Keratinocyte (primary cell): Measurements from ENCODE around the gene SMARCA1. TPM values are rescaled to one million over a fixed set of nuclear protein-coding genes. Genes with fewer than 3 reads are reported as not detected.

Experiments
- DNase-seq: peaks from one replicate; pipeline ENCODE4 v3.0.0-alpha.2; 2011; ENCODE audit warnings: low read depth, missing footprints, low spot score
- FAIRE-seq: peaks from 2 replicates; lab custom pipeline; 2011; peaks lifted over from hg19 to GRCh38; lab: Jason Lieb, UNC
- H2AFZ ChIP-seq: 2 replicates; pipeline ENCODE4 v1.6.0; 2012; ENCODE audit warnings: low read length, control low read depth, inconsistent platforms; ENCODE audit not compliant: control insufficient read depth
- H3K27ac ChIP-seq: 2 replicates; pipeline ENCODE4 v1.5.1; 2011; ENCODE audit warnings: low read length; ENCODE audit not compliant: control insufficient read depth, insufficient read depth
- H3K27me3 ChIP-seq: 3 replicates; pipeline ENCODE4 v1.6.0; 2011; ENCODE audit warnings: low read length; ENCODE audit not compliant: control insufficient read depth, insufficient read depth; ENCODE audit errors: extremely low read depth
- H3K36me3 ChIP-seq, 2 experiments: 2 replicates in 1 of 2; 3 replicates in 1 of 2; pipeline ENCODE4 v1.5.1; 2011; ENCODE audit warnings: low read length in 2 of 2, mild to moderate bottlenecking in 1 of 2; ENCODE audit not compliant: control insufficient read depth in 2 of 2, insufficient read depth in 2 of 2; ENCODE audit errors: extremely low read depth in 1 of 2
- H3K4me1 ChIP-seq: 3 replicates; pipeline ENCODE4 v1.5.1; 2011; ENCODE audit warnings: low read length; ENCODE audit not compliant: control insufficient read depth, insufficient read depth; ENCODE audit errors: extremely low read depth
- H3K4me2 ChIP-seq: 3 replicates; pipeline ENCODE4 v1.6.0; 2011; ENCODE audit warnings: low read depth, low read length; ENCODE audit not compliant: control insufficient read depth, insufficient read depth; ENCODE audit errors: extremely low read depth
- H3K4me3 ChIP-seq, 3 experiments: fragments of 200-600 bp in 1 of 3; sonication (generic) in 1 of 3; 2 replicates in 2 of 3; 3 replicates in 1 of 3; pipeline ENCODE4 v1.5.1; 2011 to 2016; ENCODE audit warnings: low read length in 3 of 3, mild to moderate bottlenecking in 3 of 3, control low read depth in 2 of 3, inconsistent platforms in 1 of 3, low read depth in 1 of 3, mixed read lengths in 1 of 3, mixed run types in 1 of 3, moderate library complexity in 1 of 3; ENCODE audit not compliant: control insufficient read depth in 2 of 3, insufficient read depth in 2 of 3; ENCODE audit errors: extremely low read depth in 1 of 3
- H3K79me2 ChIP-seq: 2 replicates; pipeline ENCODE4 v1.6.0; 2012; ENCODE audit warnings: low read length; ENCODE audit not compliant: control insufficient read depth, insufficient read depth
- H3K9ac ChIP-seq: 3 replicates; pipeline ENCODE4 v1.6.0; 2011; ENCODE audit warnings: low read length; ENCODE audit not compliant: control insufficient read depth, insufficient read depth; ENCODE audit errors: extremely low read depth
- H3K9me1 ChIP-seq: 3 replicates; pipeline ENCODE4 v1.6.0; 2011; ENCODE audit warnings: low read length; ENCODE audit not compliant: control insufficient read depth, insufficient read depth; ENCODE audit errors: extremely low read depth
- H3K9me3 ChIP-seq: 2 replicates; pipeline ENCODE4 v1.5.1; 2012; ENCODE audit warnings: low read depth, low read length; ENCODE audit not compliant: control insufficient read depth
- H4K20me1 ChIP-seq: 3 replicates; pipeline ENCODE4 v1.6.0; 2011; ENCODE audit warnings: low read length; ENCODE audit not compliant: control insufficient read depth, insufficient read depth; ENCODE audit errors: extremely low read depth
- EZH2 ChIP-seq: IDR thresholded peaks from one replicate; pipeline ENCODE4 v1.6.1; 2012; ENCODE audit warnings: inconsistent platforms, mild to moderate bottlenecking, low read length, moderate library complexity
- dilution Hi-C: fragments of 300-500 bp; cut with MboI; formaldehyde crosslinking; loops from one replicate; pipeline ENCODE4 v1.7.0; 2020; ENCODE audit warnings: low sequenced_read_pairs; ENCODE audit not compliant: extremely low pct_ligation_motif_present
- polyA plus RNA-seq, 5 experiments: library from polyadenylated mRNA; depleted of rRNA in 3 of 5; stranded (reverse) in 3 of 5; stranded (forward) in 1 of 5; unstranded in 1 of 5; fragments of >200 nt; gene quantifications; 1 replicate in 1 of 5; 2 replicates in 3 of 5; 3 replicates in 1 of 5; pipeline versions ENCODE4 v1.2.1 to v1.2.3, GENCODE V29; 2011 to 2012; ENCODE audit warnings: missing spikeins in 2 of 5, low read depth in 1 of 5, low replicate concordance in 1 of 5
- TF ChIP-seq, protein P1 (sequence below), 3 experiments: IDR thresholded peaks in 1 of 3; conservative IDR thresholded peaks in 1 of 3; optimal IDR thresholded peaks in 1 of 3; 2 replicates in 2 of 3; 3 replicates in 1 of 3; pipeline versions ENCODE3 to v1.5.1; 2011; ENCODE audit warnings: low read length in 3 of 3, mild to moderate bottlenecking in 3 of 3, moderate library complexity in 2 of 3, control low read depth in 1 of 3, inconsistent platforms in 1 of 3; ENCODE audit not compliant: insufficient read depth in 2 of 3; ENCODE audit errors: extremely low read depth in 1 of 3

Gene SMARCA1
- polyA plus RNA-seq, 1 donor (not counting 4 experiments of a cell fraction or from before 2014, with no cell fraction given), result 21.6 TPM

DNA sequence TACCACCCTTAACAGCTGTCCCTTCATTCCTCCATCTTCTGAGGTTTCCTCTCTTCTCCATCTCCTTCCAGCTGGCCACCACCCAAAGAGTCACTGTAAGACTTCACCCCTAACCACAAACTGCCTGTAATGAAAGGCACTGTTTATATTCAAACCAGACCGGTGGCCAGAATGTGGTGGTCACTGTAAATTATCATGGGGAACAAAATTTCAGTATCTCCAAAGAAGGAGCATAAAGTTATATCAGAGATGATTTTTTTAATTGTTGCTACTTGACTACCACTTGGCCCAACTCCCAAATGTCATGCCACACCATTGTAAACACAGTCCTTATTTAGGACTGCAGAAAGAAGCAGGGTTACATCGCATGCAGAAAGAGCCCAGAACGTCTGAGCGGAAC is 44.8 kb downstream of the SMARCA1 start:
- dilution Hi-C loops, result no loop called here
- H3K9me1 ChIP-seq, result no peaks in the 10 kb centered on the region
- DNase-seq (no peak), FAIRE-seq (no peak)
- no peak overlapping the region for H3K4me3 ChIP-seq
- no peaks in the 10 kb centered on the region for H4K20me1 ChIP-seq
- no peak overlapping the region for H3K4me2 ChIP-seq
- no peak overlapping the region for H3K27ac ChIP-seq
- H3K9me3 ChIP-seq, result no peaks in the 10 kb centered on the region
- TF ChIP-seq, protein P1, sequence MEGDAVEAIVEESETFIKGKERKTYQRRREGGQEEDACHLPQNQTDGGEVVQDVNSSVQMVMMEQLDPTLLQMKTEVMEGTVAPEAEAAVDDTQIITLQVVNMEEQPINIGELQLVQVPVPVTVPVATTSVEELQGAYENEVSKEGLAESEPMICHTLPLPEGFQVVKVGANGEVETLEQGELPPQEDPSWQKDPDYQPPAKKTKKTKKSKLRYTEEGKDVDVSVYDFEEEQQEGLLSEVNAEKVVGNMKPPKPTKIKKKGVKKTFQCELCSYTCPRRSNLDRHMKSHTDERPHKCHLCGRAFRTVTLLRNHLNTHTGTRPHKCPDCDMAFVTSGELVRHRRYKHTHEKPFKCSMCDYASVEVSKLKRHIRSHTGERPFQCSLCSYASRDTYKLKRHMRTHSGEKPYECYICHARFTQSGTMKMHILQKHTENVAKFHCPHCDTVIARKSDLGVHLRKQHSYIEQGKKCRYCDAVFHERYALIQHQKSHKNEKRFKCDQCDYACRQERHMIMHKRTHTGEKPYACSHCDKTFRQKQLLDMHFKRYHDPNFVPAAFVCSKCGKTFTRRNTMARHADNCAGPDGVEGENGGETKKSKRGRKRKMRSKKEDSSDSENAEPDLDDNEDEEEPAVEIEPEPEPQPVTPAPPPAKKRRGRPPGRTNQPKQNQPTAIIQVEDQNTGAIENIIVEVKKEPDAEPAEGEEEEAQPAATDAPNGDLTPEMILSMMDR (optimal IDR thresholded peaks at IDR 0.05 in 1 of 3, IDR thresholded peaks at IDR 0.05 in 1 of 3, conservative IDR thresholded peaks at IDR 0.05 in 1 of 3; ENCODE audit: extremely low read depth in 1 of 3, insufficient read depth in 2 of 3, low read length in 3 of 3), result no peak
- TF ChIP-seq EZH2, result no peak
- H2AFZ ChIP-seq, result no peak overlapping the region
- no peaks in the 10 kb centered on the region for H3K4me1 ChIP-seq
- no peak overlapping the region for H3K9ac ChIP-seq
- H3K36me3 ChIP-seq, result no peaks in the 10 kb centered on the region
- H3K27me3 ChIP-seq, result no peaks in the 10 kb centered on the region
- no peaks in the 10 kb centered on the region for H3K79me2 ChIP-seq

DNA sequence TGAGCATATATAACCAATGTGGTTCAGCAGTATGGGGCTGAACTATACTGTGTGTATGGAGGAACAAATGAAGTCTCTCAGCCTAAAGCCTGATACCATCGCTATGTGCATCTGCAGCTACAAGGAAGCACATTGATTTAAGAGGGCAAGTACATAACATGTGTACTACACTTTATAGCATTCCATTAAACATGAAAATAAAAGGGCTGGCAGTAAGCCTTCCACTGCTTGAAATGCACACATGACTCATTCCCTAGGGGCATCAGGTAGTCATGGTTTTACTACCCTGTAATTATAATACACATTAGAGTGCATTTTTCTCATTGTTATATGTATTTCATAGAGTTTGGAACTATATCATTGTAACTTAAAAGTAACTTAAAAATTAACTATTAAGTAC is 51.2 kb downstream of the SMARCA1 start:
- H3K4me3 ChIP-seq, result no peak overlapping the region
- H3K27ac ChIP-seq, result no peak overlapping the region
- DNase-seq (no peak), FAIRE-seq (no peak)
- H3K9me1 ChIP-seq, result no peaks in the 10 kb centered on the region
- no peaks in the 10 kb centered on the region for H3K36me3 ChIP-seq
- H3K4me2 ChIP-seq, result no peak overlapping the region
- H3K27me3 ChIP-seq, result no peaks in the 10 kb centered on the region
- H3K9ac ChIP-seq, result no peak overlapping the region
- H4K20me1 ChIP-seq, result no peaks in the 10 kb centered on the region
- no peak overlapping the region for H2AFZ ChIP-seq
- H3K79me2 ChIP-seq, result no peaks in the 10 kb centered on the region
- dilution Hi-C loops, result no loop called here
- H3K9me3 ChIP-seq, result no peaks in the 10 kb centered on the region
- H3K4me1 ChIP-seq, result no peaks in the 10 kb centered on the region
- no peak for TF ChIP-seq EZH2
- TF ChIP-seq, protein P1 (optimal IDR thresholded peaks at IDR 0.05 in 1 of 3, IDR thresholded peaks at IDR 0.05 in 1 of 3, conservative IDR thresholded peaks at IDR 0.05 in 1 of 3; ENCODE audit: extremely low read depth in 1 of 3, insufficient read depth in 2 of 3, low read length in 3 of 3), result no peak
